Stomach (tissue), 4 donors: Measurements from ENCODE around the gene ZFAND5.

Source experiments
- CTCF ChIP-seq, 7 experiments: fragments of 450-650 bp in 4 of 7; fragments of 200-600 bp in 3 of 7; sonication (generic) in 3 of 7; IDR thresholded peaks; one replicate each; pipeline ENCODE4 v1.5.1; 2016 to 2019; ENCODE audit warnings: antibody characterized with exemption in 7 of 7, control low read depth in 2 of 7, mild to moderate bottlenecking in 1 of 7
- POLR2A ChIP-seq, 4 donors: fragments of 450-650 bp; IDR thresholded peaks; one replicate each; pipeline ENCODE4 v1.6.1; 2016; ENCODE audit warnings: antibody characterized with exemption in 4 of 4, control low read depth in 2 of 4, mild to moderate bottlenecking in 1 of 4, moderate library complexity in 1 of 4
- POLR2AphosphoS5 ChIP-seq, 3 donors: sonication (generic); formaldehyde crosslinking; IDR thresholded peaks; one replicate each; pipeline ENCODE4 v1.6.1; 2016; ENCODE audit warnings: antibody characterized with exemption in 3 of 3

- TF ChIP-seq CTCF (IDR thresholded peaks at IDR 0.05) (no peak), POLR2A (IDR thresholded peaks at IDR 0.05) (no peak), POLR2AphosphoS5 (IDR thresholded peaks at IDR 0.05) (no peak)
These were observed 40.0 kb downstream of the ZFAND5 start for GRCh38 chr9:72324974-72325373.
